Activated CD4-positive, alpha-beta T cell treated with anti-CD3 and anti-CD28 coated beads for 1 hour (primary cell): Measurements from ENCODE around the gene ACMSD.

ENCODE experiments used
- DNase-seq: peaks from one replicate; pipeline ENCODE4 v3.0.0-alpha.2; 2020

The ACMSD gene

GRCh38 chr2:134910763-134911399, 72.5 kb downstream of the ACMSD start:
- no peak for DNase-seq

- no peak for DNase-seq
Observed at GRCh38 chr2:134911400-134911785, 73.0 kb downstream of the ACMSD start.

- no peak for DNase-seq
Observed at GRCh38 chr2:134912361-134912760, 73.9 kb downstream of the ACMSD start.

DNA sequence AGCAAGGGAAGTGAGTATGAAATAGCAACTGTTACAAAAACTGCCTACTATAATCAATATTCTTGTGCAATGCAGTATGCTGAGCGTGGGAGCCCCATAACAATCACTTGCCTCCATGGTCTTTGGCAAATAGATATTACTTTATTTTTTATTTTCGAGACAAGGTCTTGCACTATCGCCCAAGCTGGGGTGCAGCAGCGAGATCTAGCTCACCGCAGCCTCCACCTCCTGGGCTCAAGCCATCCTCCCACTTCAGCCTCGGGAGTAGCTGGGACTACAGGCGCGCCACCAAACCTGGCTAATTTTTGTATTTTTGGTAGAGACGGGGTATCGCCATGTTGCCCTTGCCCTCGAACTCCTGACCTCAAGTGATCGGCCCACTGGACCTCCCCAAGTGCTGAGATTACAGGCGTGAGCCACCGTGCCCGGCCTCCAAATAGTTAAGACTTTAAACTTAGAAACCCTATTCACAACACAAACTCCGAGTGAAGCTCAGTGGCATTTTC, 79.0 kb downstream of the ACMSD start:
- DNase-seq = no peak

- DNase-seq = peak; percentile 82
Observed at GRCh38 chr2:134917888-134918525, 79.6 kb downstream of the ACMSD start.

DNA sequence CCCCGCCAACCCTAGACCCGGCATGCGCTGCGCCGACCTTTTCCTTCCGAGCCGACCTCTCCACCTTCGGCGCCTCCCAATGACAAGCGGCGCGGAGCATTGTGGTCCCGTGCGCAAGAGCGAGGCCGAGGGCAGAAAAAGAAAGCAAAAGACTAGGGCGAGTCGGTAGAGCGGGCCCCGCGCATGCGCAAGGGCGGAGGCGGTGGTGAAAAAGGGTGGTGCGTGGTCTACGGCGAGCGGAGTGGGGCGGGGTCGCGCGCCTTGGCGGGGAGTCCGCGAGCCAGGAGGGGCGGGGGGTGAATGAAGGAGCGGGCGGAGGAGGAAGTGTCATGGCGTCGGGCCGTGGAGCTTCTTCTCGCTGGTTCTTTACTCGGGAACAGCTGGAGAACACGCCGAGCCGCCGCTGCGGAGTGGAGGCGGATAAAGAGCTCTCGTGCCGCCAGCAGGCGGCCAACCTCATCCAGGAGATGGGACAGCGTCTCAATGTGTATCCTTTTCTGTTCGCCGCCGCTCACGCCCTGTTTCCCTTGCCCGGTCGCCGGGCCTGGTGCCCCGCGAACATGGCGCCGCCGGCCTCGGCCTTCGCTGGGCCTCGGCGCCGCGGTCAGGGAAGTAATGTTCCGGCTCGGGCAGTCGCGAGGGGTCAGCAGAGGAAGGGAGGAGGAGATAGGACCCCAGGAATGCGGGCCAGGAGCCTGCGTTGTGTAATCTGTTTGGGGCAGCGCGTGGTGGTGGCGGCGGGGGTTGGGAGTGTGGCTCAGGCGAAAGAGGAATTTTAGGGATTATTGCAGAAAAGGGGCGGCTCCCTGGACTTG, 80.3 kb downstream of the ACMSD start, which contains the start of gene CCNT2:
Gene CCNT2, plus strand, starts transcription at position 297 of the 815 bp plus-strand sequence. Its CDS starts 33 bp downstream, at position 330.
- peak; percentile 100 for DNase-seq

DNA sequence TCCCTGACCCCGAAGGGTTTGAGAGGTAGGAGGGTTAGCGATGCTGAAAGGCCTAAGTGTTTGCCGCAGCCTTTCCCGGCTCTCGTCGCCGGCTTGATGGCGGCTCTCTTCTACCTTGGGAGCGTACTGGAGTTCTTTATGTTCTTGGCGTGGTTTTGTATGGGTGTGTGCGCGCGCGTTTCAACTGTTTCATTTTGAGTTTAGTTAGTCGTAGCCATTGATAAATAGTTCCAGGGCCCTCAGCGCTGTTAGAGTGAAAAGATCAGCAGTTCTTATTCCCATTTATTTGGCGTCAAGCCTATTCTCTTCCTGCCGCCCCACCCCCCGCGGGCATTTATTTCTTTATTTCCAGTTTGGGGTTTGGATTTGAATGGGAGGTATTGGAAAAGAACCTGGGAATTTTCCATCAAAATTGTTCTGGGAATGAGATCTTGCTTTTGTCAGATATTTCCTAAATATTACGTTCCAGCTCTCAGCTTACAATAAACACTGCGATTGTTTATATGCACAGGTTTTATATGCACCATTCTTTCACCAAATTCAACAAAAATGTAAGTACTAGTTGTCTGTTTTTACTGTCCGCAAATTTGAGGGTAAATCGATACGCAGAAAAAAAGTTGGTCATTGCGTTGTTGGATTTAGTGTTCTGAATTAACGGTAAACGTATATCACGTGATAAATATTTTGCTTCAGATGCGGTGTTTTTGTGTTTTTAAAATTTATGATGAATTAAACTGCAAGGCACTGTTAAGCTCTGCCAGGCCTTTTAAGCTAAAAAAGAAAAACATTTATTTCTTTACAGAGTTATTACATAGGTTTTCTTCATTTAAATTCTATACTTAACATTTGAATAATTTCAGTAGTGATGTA, 81.2 kb downstream of the ACMSD start:
- DNase-seq = peak; percentile 21

DNA sequence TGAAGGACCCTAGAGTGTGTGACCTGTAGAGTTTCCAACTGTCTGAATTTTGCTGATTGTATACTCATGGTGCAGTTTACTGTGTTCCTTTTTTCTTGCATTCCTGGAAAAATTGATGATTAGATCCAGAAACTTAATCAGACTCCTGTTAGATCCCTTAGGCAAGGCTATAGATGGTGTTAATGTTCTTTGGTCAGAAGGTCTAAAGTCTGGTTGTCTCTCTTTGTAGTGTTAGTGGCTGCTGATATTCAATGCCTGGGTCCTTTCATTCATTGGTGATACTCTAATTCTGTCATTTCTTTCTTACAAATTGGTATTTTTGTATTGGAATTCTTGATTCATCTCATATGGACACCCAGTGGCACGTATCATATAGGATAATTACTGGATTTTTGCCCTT, 86.5 kb downstream of the ACMSD start:
- no peak for DNase-seq

DNA sequence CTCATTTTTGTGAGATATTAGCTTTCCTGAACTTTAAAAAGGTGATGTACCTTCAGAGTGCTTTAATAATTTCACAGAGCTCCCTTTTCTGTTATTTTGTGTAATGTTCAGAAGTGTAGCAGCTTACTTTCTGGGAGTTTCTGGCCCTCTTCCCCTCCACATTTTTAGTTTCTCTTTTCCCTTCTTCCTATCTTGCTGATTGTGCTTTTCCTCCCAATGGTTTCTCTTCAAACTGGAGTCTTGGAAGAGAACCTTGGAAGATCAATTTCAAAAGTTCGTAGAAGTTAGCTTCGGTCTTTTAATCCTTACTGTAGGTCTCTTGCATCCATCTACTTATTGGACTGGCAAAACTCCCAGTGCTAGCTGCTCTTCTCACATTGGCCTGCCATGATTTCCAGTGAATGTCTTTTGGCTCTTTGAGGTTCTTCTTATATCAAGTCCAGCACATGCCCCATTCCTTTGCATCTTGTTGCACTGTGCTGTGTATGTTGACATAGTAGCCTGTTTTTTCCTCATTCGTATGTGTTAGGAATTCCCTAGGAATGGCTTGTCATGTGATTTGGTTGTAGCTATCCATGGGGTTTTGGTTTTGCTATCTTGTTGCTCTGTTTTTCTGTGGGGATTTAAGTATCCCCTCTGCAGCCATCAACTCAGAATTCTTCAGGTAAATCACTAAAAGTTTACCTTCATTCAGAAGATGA, 88.0 kb downstream of the ACMSD start:
- no peak for DNase-seq

DNA sequence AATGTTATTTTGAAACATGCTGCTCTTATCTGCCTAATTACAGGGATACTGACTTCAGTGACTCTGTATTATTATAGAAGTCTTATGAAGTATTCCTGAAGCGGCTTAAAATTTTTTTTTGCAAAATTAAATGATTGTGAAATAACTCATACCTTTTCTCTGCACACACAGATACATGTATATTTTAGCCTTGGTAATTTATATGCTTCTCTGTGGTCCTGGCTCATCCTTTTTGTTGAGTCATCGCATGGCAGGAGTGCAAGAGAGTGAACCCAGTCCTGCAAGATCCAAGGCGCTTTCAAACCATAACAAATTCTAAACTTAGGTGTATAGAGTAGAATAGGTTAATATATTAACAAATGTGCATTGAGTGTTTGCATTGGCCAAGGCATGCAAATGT, 88.8 kb downstream of the ACMSD start:
- DNase-seq = no peak

DNA sequence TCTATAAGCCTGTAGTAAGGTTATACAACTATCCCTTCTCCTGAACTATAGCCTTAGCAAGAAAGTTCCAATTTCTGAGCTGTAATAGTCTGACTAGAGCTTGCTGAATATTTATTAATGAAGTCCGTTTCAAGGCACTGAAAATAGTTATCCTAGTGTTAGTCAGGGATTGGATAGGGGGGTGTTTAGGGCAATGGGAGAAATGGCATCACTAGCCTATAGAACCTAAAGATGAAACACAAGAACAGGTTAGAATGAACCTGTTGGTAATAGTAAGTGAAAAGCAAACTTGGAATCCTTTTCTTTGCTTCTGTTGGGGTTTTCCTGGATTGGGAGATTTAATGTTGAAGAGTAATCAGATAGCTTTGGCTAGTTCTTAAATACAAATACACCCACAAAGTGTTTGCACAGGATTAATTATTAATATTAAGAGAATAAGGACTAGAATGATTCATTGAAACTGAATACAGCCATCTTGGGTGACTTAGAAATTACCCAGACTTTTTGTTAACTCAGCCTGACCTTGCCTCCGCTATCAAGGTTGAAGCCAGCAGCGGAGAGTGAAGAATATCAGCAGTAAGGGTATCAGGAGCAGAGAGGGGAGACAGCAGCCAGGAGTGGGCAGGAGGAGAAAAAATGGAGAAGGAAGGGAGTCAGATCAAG, 94.6 kb downstream of the ACMSD start:
- DNase-seq = no peak

- DNase-seq = no peak
Observed at GRCh38 chr2:134933732-134934131, 95.3 kb downstream of the ACMSD start.

DNA sequence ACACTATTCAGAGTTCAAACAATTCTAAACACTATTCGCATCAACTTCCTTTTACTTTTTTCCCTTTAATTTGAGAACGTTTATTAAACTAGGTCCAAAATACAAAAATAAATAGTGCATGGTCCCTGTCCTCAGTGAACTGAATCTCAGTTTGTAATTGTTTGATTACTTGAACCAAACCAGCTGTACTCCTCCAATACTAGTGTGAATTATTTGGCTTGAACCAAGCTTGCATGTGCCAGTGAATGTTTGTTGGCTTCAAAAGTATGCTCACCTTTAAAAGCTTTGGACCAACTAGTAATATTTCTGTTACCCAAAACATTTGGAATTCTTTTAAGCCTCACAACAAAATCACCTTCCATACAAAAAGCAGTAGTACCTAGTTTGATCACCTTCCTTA, 95.7 kb downstream of the ACMSD start:
- no peak for DNase-seq

GRCh38 chr2:134934641-134935040, 96.2 kb downstream of the ACMSD start:
- no peak for DNase-seq

DNA sequence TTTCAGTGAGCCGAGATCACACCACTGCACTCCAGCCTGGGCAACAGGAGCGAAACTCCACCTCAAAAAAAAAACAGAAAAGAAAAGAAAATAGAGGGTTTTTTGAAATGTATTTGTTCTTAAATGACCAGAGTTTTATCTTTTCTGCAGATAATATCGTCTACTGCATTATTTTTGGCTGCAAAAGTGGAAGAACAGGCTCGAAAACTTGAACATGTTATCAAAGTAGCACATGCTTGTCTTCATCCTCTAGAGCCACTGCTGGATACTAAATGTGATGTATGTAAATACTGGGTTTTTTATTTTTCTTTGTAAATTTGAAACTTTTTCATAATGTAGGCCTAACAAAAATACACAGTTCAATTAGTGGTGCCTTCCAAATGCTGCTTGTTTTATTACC, 98.3 kb downstream of the ACMSD start:
- DNase-seq = no peak

- DNase-seq = no peak
Observed at GRCh38 chr2:134943540-134943939, 105.1 kb downstream of the ACMSD start.

DNA sequence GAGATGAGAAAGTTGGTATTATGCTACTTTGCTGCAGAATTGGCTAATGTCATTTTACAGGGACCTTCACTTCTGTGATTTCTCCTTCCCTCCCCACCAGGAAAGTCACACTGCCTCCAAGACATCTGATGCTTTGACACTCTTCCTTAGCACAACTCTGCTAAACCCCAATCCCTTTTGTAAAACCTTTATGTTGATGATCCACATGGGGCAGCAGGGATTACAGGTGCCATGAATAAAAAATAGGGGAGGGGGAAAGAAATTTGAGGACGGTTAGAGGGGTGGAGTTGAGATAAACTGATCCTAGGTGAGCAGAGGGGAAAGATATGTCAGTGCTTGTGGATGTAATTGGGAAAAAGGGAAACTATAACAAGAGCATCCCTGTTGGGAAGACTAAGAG, 106.6 kb downstream of the ACMSD start:
- DNase-seq = no peak

GRCh38 chr2:134946073-134946472, 107.7 kb downstream of the ACMSD start:
- no peak for DNase-seq

GRCh38 chr2:134949981-134950708, 111.7 kb downstream of the ACMSD start:
- DNase-seq = no peak

DNA sequence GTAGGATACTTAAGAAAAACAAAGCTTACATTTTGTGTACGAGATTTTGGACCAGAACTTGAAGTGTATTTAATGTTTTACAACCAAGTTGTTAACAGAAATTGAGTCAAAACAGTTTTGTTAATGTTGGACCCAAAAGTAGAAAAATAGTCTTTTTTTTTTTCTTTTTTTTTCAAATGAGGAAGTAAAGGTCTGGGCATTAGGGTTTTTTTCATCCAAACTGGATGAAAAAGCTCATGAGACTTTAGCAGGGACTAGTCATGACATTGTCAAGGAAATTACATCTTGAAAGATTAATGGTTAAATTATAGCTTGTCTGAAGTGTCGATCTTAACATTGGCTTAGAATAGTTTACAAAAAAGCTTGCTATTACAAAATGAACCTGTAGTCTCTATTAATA, 112.5 kb downstream of the ACMSD start:
- no peak for DNase-seq
